HG02981 (cell line): ENCODE measurements around the gene DBT.
"Not testable (repeated sequence)": the region's sequence is repeated elsewhere in the genome, so short reads cannot be mapped to it uniquely, and the experiment has no call there.

Source experiments
- ATAC-seq: cut with Tn5 transposase; IDR thresholded peaks from one replicate; pipeline ENCODE4 v1.9.1; 2021; ENCODE audit warnings: mild to moderate bottlenecking, moderate library complexity; ENCODE audit not compliant: unreplicated experiment

DBT gene

DNA sequence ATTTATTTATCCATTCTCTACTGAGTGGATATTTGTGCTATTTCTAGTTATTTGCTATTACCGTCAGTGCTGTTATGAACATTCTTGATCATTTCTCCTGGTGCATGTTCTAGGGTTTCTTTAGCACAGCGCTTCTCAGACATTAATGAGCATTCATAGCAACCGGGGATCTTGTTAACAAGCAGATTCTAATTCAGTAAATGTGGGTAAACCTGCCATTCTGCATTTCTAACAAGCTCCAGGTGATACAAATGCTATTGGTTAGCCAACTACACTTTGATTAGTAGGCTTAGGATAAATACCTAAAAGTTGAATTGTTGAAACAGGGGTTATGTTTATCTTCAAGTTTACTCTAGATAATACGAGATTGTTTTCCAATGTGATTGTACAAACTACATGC is 3.3 kb upstream of the DBT start:
- no peak for ATAC-seq

DNA sequence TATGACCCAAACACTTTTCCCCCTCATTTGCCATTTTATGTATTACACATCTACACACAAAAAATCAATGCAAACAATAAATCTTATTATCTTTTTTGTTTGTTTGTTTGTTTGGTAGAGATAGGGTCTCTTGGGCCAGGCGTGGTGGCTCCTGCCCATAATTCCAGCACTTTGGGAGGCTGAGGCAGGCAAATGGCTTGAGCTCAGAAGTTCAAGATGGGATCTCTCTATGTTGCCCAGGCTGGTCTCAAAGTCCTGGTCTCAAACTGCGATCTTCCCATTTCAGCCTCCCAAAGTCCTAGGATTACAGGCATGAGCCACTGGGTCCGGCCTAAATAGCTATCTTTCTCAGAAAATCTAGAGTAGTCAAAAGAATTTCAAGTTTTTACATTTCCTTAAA is 1.2 kb upstream of the DBT start:
- no peak for ATAC-seq

DNA sequence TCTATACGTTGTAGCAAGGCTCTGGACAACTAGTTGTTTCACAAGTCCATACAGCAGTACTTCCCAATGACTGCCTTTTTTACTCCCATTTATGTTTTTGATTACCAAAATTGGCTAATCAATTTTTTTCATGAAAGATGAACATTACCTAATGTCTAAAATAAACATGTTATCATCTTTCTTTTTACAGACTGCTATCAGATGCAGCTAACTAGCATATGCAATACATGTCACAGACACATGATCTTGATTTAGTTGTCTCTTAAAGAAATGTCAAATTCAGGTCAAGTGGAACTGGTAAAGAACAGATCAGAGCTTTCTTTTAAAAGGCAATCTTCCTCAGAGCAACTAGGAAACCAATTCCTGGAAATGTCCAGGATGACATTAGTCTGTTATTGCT is 630 bp upstream of the DBT start:
- ATAC-seq, result no peak

DNA sequence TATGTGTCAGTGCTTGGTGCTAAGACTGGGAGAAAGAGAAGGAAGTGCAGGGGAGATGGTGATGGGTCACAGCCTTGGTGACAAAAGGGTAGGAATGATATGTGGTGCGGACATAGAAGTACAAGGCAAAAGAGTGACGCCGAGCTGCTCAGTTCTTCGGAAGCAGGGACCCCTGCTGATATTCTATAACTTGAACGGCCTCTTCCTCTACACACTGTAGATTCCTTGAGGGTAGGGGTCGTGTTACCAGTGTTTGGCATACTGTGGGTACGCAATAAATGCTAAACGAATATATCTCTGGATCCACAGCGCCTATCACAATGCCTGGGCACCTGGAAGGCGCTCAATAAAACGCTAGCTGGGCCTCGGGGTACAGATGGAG is 488 bp downstream of the DBT start:
- ATAC-seq, result no peak

DNA sequence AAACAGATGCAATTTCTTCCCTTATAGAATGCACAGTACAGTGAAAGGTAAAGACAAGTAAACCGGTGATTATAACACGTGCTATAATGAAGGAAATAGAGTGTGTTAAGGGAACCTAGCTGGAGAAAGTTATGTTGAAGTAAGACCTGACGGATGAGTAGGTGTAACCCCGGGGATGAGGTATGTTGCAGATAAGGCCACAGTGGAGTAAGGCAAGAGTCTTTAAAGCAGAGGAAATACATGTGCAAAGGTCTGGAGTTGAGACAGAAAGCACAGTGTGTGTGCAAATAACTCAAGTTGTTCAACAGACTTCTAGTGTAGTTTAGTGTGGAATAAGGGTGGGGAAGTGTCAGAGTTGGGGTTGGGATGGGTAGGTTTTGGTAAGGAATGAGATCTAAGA is 2.9 kb downstream of the DBT start:
- ATAC-seq, result no peak

DNA sequence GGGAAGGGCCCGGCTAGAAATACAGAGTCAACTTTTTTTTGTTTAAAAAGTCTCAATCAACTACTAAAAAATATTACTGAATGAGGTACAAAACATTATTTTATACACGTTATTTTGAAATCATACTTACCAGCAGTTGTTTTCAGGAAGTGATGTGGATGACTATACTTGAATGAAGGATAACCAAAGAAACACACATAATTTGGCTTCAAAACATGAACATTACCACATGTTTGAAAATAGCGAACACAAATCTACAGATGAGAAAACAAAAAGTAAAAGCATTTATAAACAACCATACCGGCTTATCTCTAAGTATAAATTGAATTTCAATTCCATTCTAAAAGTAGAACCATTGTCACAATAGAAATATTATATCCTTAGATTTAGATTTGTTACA is 9.0 kb downstream of the DBT start:
- ATAC-seq, result no peak

DNA sequence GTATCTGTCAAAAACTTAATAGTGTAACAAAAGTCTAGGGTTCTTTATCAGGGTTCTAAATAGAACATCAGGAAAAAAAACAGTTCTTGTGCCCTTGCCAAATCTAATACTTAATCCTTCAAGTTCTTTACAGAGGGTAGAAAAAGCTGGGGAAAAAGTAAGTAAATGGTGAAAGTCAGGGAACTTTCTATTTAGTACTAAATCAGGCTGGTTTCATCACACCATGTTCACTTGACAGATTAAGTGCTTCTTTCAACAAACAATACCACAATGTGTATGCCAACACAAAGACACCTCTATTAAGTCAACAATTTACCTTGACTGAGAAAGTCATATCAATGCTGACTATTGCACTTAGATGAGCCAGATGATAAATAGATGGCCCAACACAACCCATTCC is 9.7 kb downstream of the DBT start:
- no peak for ATAC-seq

DNA sequence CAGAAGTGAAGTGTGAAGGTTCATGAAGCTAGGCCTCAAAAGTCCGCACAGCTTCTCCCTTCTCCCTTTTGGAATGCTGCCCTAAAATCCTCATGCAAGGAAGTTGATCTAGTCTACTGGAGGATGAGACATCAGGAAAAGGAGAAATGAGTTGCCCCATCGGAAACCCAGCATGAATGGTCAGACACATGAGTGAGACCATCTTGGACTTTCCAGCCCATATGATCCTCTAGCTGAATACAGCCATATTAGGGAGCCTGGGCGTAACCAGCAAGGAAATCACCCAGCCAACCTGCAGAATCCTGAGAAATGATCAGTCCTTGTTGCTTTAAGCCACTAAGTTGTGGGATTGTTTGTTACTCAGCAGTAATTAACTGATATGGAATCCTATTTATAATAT is 12.5 kb downstream of the DBT start:
- no peak for ATAC-seq

DNA sequence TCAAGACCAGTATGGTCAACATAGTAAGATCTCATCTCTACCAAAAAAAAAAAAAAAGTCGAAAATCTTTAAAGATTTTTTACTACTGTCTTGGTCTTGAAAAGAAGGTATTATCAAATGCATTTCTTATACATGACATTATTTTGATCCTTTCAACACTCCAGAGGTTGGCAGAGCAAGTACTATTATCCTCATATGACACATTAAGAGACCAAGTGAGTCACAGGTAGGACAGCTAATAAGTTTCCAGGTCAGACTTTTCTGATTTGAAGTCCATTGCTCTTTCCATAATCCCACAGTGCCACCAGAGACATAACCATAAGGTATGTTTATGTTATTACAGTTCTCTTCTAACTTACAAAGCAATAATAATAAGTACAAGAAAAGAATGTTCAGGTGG is 15.2 kb downstream of the DBT start:
- ATAC-seq, result no peak

DNA sequence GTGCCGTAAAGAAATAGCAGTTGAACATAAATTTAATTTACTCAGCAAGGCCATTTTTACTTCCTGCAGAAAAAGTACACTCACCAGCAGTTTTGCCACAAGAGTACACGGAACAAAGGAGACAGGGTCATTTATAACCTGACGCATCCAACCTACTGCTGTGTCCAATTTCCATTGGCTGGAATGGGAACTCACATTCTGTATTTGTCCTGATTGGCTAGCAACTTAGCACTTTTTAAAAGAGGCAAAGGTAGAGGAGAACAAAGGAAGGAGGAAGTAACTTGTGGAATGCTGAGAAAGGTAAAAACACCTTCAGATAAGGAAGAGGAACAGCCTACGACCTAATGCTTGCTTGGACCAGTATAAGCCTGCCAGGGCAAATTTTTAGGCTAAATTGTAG is 16.1 kb downstream of the DBT start:
- not testable (repeated sequence) for ATAC-seq

DNA sequence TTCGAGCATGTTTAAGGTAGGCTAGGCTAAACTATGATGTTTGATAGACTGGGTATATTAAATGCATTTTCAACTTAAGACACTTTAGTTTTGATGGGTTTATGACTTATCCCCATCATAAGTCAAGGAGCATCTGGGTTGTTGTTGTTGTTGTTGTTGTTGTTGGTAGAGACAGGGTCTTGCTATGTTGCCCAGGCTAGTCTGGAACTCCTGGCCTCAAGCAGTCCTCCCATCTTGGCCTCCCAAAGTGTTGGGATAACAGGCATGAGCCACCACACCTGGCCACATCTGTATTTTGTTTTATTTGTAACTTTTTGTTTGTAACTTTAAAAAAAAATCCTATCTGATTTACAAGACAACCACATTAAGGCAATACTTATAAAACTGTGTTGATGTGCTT is 17.5 kb downstream of the DBT start:
- ATAC-seq, result no peak

DNA sequence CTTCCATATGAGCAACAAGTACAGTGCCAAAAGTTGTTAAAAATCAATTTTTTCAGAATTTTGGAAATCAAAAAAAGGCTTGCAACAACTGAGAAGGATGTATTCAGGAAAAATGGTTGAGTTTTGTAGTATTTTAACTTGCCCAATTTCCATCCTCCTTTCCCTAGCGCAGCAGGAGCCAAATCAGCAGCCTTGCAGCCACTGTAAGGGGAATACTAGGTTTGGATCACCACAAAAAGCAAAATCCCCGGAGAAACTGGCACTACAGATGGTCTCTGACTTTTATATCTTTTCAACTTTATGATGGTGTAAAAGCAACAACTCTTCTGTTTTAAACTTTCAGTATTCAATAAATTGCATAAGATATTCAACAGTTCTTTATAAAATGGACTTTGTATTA is 17.9 kb downstream of the DBT start:
- no peak for ATAC-seq

DNA sequence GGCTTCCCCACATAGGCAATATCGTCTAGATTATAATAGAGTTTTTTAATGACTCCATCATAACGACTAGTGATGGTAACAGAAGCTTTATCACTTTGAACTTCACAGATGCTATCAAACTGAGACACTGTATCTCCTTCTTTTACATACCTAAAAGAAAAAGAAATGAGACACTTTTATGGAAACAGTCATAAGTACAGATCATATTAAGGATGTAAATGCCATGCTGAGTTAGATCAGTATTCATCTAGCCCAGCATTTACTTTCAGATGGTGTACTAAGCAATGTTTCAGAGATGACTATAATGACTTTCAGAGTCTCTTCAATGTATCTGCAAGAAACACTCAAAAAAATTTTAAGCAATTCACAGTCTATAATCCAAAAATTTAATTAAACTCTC is 18.9 kb downstream of the DBT start:
- no peak for ATAC-seq

DNA sequence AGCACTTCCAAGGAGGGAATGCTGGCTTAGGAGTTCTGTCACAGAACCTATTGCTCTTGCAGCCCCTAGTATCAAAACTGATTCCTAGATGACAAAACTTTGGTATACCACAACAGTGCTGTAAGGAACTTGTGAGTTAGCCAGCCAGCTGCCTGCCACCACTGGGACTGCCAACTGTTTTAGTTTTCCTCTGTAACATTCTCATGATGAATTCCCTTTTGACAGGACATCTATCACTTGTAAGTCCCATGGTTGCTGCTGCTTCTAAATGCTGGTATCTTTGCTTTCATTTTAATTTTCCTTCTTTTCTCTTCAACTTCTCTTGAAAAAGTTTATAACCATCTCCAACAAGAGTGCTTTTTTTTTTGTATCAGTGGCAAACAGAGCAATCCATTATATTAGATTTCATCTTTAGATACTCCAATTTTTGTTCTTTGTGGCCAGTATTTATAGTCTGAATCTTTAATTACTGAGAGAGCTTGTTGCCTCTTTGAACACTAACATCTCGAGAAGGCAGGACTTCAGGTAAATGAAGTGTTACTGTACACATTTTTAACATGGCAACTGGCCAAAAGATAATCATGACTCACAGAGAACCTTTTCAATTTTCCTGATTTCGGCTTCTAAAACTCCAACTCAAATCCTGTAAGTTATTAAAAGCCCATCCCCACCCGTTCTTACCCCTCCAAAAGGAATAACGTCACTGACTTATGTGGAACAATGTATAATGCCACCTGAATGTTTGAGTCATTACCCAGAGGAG is 19.8 kb downstream of the DBT start:
- ATAC-seq, result no peak

DNA sequence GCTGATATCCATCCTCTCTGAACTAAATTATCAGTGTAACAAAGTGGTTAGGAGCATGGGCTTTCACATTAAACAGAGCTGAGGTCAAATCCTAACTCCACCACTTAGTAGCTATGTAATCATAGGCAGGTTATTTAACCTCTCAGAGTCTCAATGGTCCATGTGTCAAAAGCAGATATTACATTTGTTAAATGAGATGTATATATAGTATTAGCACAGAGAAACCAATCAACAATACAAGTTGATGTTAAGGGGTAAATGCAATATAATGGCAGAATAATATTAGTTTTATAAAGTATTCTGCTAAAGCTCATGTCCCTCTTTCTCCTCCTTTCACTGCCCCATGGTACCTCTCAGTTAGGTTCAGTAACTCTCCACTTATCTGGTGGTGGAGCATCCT is 27.2 kb downstream of the DBT start:
- ATAC-seq, result no peak

DNA sequence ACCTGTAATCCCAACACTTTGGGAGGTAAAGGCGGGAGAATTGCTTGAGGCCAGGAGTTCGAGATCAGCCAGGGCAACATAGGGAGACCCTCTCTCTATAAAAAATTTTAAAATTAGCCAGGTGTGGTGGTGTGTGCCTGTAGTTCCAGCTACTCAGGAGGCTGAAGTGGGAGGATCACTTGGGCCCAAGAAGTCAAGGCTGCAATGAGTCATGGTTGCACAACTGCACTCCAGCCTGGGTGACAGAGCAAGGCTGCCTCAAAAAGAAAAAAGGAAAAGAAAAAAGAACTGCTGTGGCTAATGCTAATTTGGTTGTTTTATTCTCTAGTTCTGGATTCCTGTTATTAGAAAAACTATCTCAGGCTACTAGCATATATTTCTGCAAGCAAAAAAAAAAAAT is 29.8 kb downstream of the DBT start:
- ATAC-seq, result no peak

DNA sequence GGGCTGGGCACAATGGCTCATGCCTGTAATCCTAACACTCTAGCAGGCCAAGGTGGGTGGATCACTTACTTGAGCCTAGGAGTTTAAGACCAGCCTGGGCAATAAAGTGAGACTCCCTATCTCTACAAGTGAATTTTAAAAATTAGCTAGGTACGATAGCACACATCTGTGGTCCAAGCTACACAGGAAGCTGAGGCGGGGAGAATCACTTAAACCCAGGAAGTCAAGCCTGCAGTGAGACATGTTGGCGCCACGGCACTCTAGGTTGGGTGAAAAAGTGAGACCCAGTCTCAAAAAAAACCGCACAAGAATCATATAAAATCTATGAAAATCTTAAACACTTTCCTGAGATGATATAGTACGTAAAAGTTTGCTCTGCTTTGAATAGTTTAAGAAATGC is 30.2 kb downstream of the DBT start:
- no peak for ATAC-seq

DNA sequence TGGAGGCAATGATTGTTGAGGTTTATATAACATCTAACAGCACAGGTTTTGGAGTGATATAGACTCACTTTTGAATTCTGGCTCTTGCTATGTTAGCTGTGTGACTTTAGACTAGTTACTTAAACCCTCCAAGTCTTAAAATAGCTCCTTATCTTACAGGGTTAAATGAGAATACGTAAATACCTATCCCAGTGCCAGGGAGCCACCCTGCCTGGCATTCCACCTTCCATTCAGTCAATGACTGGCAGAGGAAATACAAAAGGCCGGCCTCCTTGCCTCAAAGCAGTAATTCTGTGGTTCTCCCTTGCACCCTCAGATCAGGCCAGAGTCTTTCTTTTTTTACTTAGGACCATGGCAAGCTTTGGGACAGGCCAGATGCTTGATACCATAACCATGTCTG is 31.8 kb downstream of the DBT start:
- no peak for ATAC-seq

DNA sequence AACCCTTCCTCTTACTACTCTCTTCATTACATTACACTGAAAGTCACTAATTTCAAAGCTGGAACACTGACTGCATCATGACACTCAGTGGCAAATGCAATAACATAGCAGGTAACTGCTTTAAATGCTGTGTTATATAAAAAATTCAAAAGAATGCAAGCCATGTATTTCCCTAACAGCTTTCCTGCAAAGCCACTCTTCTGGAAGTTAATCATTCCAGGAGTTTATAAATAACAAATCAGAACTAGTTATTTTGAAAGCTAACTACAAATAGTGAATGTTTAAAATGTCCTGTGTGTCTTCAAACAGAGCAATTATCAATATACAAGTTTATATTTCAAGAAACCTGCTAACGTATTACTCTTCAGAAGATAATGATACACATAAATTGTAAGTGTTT is 34.5 kb downstream of the DBT start:
- ATAC-seq, result no peak

DNA sequence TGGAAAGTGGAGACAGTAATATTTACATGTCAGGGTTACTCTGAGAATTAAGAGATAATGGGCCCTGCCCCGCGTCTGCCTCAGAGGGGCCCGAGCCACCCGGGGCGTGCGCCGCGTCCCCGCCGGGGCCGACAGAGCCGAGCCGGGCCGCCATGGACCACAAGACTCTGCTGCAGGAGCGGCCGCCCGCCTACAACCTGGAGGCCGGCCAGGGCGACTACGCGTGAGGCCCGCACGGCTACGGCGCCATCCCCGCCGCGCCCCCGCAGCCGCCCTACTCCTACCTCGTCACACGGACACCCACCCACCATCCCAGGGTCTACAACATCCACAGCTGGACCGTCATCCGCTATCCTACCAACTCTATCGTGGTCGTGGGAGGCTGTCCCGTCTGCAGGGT is 36.5 kb downstream of the DBT start:
- ATAC-seq, result no peak

DNA sequence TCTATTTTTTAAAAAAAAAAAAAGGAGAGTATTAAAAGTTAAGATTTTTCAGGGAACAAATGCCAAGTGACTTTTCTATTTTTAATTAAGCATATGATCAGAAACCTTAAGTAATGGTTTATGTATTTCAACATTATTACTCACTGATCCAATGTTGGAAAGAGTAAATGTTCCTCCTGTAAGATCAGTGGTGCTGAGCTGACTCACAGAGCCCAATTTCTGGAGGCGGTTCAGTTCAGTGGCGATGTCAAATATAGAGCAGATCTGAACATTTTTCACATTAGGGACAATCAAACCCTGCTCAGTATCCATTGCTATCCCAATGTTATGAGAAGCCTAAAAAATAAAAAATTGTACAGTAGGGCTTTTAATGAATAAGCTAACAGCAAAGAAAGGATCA is 43.3 kb downstream of the DBT start:
- no peak for ATAC-seq

DNA sequence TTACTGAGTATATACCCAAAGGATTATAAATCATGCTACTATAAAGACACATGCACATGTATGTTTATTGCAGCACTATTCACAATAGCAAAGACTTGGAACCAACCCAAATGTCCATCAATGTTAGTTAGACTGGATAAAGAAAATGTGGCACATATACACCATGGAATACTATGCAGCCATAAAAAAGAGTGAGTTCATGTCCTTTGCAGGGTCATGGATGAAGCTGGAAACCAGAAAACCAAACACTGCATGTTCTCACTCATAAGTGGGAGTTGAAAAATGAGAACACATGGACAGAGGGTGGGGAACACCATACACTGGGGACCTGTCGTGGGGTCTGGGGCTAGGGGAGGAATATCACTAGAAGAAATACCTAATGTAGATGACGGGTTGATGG is 44.0 kb downstream of the DBT start:
- not testable (repeated sequence) for ATAC-seq

DNA sequence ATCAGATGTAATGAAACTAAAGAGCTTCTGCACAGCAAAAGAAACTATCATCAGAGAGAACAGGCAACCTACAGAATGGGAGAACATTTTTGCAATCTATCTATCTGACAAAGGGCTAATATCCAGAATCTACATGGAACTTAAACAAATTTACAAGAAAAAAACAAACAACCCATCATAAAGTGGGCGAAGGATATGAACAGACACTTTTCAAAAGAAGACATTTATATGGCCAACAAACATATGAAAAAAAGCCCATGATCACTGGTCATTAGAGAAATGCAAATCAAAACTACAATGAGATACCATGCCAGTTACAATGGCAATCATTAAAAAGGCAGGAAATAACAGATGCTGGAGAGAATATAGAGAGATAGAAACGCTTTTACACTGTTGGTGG is 44.5 kb downstream of the DBT start:
- ATAC-seq, result not testable (repeated sequence)
